ENCODE measurements around the gene MCHR1. TPM values are rescaled to one million over a fixed set of nuclear protein-coding genes. Genes with fewer than 3 reads are reported as not detected.

Gene MCHR1, protein sequence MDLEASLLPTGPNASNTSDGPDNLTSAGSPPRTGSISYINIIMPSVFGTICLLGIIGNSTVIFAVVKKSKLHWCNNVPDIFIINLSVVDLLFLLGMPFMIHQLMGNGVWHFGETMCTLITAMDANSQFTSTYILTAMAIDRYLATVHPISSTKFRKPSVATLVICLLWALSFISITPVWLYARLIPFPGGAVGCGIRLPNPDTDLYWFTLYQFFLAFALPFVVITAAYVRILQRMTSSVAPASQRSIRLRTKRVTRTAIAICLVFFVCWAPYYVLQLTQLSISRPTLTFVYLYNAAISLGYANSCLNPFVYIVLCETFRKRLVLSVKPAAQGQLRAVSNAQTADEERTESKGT
- total RNA-seq (2014; rRNA removed; shearing (Covaris generic)), result not detected in 2 replicates

DNA sequence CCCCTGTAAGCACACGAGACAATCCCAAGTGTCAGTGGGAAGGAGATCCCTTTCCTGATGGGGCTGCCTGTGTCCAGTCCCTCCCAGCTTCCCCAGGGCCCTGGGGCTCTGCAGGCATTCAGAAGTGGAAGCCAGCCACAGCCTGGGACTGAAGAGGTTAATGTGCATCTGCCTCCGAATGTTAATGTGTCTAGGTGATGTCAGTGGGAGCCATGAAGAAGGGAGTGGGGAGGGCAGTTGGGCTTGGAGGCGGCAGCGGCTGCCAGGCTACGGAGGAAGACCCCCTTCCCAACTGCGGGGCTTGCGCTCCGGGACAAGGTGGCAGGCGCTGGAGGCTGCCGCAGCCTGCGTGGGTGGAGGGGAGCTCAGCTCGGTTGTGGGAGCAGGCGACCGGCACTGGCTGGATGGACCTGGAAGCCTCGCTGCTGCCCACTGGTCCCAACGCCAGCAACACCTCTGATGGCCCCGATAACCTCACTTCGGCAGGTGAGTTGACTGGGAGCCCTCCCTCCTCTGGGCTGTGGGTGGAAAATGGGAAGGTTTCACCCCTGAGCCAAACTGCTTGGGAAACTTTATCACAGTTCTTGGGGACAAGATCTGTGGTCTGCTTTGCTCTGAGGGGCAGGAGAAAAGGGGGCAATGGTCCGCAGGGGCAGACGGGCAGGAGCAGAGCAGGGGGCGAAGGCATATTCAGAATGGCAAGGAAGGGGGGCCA lies at the start of gene MCHR1:
TSS of gene MCHR1 (plus strand) at position 236 of the 715 bp plus-strand sequence. CDS start at position 405, 169 bp downstream.
- no peak for DNase-seq (ENCODE audit: low spot score)

DNA sequence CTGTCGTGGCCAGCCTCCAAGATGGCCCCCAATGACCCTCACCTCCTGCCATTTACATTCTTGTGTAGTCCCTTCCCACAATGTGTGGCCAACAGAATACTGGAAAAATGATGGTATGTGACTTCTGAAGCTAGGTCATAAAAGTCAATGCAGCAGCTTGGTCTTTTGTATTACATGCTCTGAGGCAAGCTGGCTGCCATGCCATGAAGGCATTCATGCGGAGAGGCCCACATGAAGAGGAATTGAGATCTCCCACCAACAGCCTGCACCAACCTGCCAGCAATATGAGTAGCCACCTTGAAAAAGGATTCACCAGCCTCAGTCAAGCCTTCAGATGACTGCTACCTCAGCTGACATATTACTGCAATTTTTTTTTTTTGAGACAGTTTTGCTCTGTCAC lies 47.4 kb upstream of the MCHR1 start:
- no peak for DNase-seq (ENCODE audit: low spot score)

DNA sequence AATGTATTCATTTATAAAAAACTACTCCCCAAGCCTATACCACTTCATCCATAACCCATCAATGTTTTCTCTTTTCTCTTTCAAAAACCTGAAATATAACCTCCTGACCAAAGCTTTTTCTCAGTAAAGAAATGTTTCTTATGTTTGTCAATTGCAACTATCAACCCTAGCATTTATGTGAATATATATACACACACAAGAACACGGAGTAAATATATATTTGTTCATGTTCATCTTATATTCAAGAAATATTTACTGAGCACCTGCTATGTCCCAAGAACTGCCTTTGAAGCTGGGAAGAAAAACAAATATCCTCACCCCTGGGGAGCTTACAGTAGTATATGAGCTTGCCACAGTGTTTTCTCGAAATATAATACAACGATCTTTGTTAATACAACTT lies 46.2 kb upstream of the MCHR1 start:
- no peak for DNase-seq (ENCODE audit: low spot score)

DNA sequence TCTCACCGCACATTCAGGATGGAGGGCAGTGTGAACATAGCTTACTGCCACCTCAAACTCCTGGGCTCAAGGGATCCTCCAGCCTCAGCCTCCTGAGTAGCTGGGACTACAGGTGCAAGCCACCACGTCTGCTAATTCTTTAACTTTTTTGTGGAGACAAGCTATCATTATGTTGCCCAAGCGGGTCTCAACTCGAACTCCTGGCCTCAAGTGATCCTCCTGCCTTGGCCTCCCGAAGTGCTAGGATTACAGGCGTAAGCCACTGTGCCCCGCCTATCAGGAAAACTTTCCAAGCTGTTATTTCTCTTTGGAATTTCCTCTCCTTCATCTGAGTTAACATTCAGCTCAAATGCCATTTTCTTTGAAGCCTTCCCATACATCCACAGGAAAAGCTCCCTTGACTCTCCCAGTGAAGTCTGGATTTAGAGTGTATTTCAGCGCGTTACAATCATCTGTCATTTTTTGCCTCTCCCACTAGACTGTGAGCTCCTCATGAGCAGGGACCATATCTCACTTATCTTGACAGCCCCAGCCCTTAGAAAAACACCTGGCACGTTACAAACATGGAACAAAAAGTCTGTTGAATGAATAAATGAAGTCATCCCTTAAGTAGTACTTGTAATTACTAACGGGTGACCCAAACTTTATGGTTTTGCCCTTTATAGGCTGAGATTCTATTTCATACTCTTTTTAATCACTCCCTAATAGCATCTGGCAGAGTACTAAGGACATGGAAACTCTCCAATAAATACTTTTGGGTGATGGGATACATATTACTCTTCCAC lies 45.0 kb upstream of the MCHR1 start:
- DNase-seq (ENCODE audit: low spot score), result no peak

DNA sequence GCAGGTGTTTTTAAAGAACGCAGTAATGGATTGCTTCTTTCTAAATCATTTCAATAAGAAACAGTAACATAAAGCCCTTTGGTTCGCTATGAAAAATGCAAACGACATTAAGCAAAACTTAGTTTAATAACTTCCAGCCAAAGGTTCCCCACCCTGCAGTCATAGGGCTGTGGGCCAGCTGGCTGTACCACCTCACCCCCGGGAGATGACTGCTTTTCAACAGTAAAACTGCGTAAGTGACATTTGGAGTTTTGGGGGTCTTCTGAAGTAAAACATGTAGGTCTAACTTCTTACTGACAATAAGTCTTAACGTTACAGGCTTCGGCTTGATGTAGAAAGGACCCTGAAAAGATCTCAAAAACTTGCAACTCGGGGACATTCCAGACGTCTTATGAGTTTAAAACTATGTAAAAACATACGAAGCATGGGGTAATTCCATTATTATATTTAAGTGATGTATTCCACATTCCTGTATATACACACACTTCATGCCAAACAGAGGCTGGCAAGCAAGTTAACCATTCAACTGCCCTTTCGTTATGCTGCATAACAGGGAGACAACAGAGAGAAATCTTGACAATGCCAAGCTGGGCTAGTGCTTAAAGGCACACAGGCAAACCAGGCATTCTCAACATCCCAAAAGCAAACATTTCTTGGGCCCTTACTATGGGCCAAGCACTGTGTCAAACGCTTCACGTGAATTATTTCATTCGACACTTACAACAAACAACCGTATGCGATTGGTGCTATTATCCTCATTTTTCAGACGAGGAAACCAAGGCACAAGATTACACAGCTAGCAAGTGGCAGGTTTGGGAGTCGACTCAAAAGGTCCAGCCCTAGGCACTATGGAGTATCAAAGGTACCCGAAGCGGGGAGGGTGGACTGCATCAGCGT lies 44.0 kb upstream of the MCHR1 start:
- DNase-seq (ENCODE audit: low spot score), result no peak

DNA sequence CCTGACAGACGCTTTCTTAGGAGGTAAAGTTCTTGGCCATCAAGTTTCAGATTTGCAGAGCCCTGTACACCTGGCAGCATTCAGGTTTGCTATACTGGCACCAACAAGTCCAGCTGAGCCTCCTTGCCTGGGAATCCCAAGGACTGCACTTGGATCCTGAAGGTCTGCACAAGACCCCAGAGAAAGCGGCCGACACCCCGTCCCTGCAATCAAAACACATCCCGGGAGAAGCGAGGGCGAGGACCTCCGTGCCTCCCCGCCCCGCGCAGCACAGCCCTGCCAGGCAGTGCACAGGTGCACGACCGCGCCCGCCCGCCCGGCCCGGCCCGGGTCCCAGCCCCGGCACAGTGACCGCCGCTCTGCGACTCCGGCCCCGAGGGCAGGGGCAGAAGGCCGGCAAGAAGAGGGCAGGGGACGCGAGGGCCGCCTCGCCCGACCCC lies 43.3 kb upstream of the MCHR1 start:
- peak; percentile 22 for DNase-seq (ENCODE audit: low spot score)

GRCh38 chr22:40636380-40637182 lies 42.7 kb upstream of the MCHR1 start, which contains the start of gene MRTFA:
Gene MRTFA, minus strand, starts transcription at chr22:40636719.
- DNase-seq (ENCODE audit: low spot score), result peak; percentile 96

GRCh38 chr22:40637183-40638150 lies 41.8 kb upstream of the MCHR1 start:
- no peak for DNase-seq (ENCODE audit: low spot score)

- DNase-seq (ENCODE audit: low spot score), result no peak
These were observed 41.0 kb upstream of the MCHR1 start for GRCh38 chr22:40638261-40638660.

GRCh38 chr22:40641269-40641668 lies 38.0 kb upstream of the MCHR1 start:
- peak; percentile 15 for DNase-seq (ENCODE audit: low spot score)

DNA sequence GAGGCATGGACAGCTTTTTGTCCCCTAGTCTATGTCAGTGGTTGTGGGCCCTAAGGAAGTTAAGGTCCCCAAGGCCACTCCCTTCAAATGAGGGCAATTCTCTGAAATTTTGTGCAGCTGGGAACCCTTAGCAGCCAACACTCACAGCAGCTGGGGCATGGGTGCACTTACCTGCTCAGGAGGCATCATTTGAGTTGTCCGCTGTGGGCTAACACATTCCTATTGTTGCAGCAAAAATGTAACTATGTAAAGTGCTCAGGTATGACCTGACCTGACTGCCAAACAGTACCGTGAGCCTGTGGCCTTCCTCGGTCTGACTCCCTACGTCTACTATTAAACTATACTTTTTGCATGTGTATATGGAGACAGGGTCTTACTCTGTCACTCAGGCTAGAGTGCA lies 37.0 kb upstream of the MCHR1 start:
- DNase-seq (ENCODE audit: low spot score), result no peak

GRCh38 chr22:40645579-40646197 lies 33.6 kb upstream of the MCHR1 start:
- DNase-seq (ENCODE audit: low spot score), result no peak

- DNase-seq (ENCODE audit: low spot score), result no peak
These were observed 30.9 kb upstream of the MCHR1 start for GRCh38 chr22:40648386-40648785.

DNA sequence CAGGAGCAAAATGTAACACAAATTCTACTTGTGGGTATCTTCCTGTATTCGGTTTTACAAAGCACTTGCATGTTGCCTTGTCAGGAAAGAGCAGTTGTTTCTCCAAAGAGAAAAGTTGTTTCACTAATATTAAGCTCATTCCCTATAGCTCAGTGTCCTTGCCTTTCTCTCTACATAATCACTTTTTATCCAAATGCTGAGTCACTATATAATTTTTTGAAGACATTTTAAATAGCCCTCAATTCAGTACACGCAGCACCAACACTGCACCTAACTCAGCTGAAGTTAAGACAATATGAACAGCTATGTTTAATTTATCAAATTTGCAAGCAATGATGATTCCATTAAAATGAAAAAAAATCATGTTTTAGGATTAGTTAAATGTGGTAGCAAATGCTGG lies 28.2 kb upstream of the MCHR1 start:
- no peak for DNase-seq (ENCODE audit: low spot score)

GRCh38 chr22:40651563-40652501 lies 27.5 kb upstream of the MCHR1 start:
- peak; percentile 90 for DNase-seq (ENCODE audit: low spot score)

DNA sequence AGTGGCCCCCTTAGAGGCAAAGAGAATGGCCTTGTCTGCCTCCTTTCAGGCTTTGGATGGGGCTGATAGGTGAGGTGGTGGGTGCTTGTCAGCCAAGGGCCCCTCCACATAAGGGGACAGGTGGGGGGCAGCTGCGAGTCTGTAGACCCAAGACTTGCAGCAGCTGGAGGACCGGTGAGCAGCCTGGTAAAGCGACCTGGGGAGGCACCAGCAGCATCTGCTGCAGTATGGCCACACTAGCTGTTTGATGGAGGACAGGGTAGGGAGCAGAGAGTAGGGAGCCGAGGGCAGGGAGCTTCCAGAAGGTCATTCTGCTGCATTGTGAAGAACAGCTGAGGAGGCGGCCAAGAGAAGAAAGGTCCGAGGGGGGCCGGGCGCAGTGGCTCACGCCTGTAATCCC lies 25.9 kb upstream of the MCHR1 start:
- no peak for DNase-seq (ENCODE audit: low spot score)

- peak; percentile 14 for DNase-seq (ENCODE audit: low spot score)
These were observed 24.6 kb upstream of the MCHR1 start for GRCh38 chr22:40654522-40655167.

Measured in HT-29 (cell line).